ENCODE results near the gene S100PBP. TPM values are rescaled to one million over a fixed set of nuclear protein-coding genes. Genes with fewer than 3 reads are reported as not detected.

The S100PBP gene
- total RNA-seq, 1 donor from 2014 or later = 43.8 TPM

- Mint-ChIP-seq H3K9me3 (no peaks in the 10 kb centered on the region), H3K4me1 (no peaks in the 10 kb centered on the region), H3K36me3 (ENCODE audit: low read depth) (peaks cover 34% of the 10 kb centered on the region), H3K27me3 (no peaks in the 10 kb centered on the region), H3K27ac (no peak overlapping the region), H3K4me3 (no peak overlapping the region)
- no peak for DNase-seq
- intact Hi-C loops (cut with micrococcal nuclease) = no loop called here
Observed at GRCh38 chr1:32863218-32863880, 45.9 kb downstream of the S100PBP start.

GRCh38 chr1:32863881-32864245, 46.4 kb downstream of the S100PBP start:
- Mint-ChIP-seq H3K4me1 (no peaks in the 10 kb centered on the region), H3K4me3 (no peak overlapping the region)

GRCh38 chr1:32864375-32865019, 47.0 kb downstream of the S100PBP start:
- Mint-ChIP-seq H3K27me3 (peaks cover 9% of the 10 kb centered on the region), H3K36me3 (ENCODE audit: low read depth) (peaks cover 31% of the 10 kb centered on the region), H3K4me3 (no peak overlapping the region), H3K4me1 (no peaks in the 10 kb centered on the region), H3K27ac (no peak overlapping the region), H3K9me3 (no peaks in the 10 kb centered on the region)
- no peak for DNase-seq
- intact Hi-C loops (cut with micrococcal nuclease) = loop anchor here (5.0 kb wide), 1 partner anchor 32 kb away; no protein-coding TSS in a partner anchor

More at GRCh38 chr1:32863881-32864245, 46.4 kb downstream of the S100PBP start:
- H3K27me3 Mint-ChIP-seq = peaks cover 2% of the 10 kb centered on the region
- peaks cover 31% of the 10 kb centered on the region for H3K36me3 Mint-ChIP-seq (ENCODE audit: low read depth)
- DNase-seq = no peak
- no peak overlapping the region for H3K27ac Mint-ChIP-seq
- intact Hi-C loops (cut with micrococcal nuclease) = no loop called here
- H3K9me3 Mint-ChIP-seq = no peaks in the 10 kb centered on the region

DNA sequence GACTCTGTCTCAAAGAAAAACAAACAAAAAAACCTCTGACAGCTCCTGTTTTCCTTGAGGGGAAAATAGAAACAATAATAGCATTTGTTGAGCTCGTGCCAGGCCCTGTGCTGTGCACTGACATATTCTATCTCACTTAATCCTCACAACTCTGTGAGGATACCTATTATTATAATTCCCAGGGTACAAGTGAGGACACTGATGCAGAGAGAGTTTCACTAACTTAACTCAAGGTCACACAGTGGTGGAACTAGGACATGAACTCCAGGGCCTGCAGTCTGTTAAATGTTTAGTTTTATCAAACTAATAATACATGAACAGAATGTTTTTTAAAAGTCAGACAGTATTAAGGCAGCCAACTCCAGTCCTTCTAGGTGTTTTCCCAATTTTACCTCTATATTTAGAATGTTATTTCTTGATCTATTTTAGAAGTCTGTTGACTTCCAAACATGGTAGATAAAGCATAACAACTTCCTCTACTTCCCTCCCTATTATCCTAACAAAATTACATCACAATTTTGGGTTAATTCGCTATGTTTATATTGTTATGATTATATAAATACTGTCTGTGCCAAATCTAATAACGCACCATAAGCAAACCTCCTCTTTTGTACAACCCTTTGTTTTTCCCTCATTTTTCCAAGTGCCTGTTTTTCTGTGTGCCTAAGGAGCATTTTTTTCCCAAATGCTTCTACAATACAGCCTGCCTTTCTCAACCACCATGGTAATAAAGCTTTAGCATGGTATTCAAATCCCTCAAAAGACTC, 48.4 kb downstream of the S100PBP start:
- no peak overlapping the region for H3K27ac Mint-ChIP-seq
- intact Hi-C loops (cut with micrococcal nuclease) = loop anchor here (5.0 kb wide), 1 partner anchor 34 kb away; no protein-coding TSS in a partner anchor
- H3K9me3 Mint-ChIP-seq = no peaks in the 10 kb centered on the region
- peaks cover 26% of the 10 kb centered on the region for H3K36me3 Mint-ChIP-seq (ENCODE audit: low read depth)
- peaks cover 2% of the 10 kb centered on the region for H3K4me1 Mint-ChIP-seq
- no peak for DNase-seq
- no peak overlapping the region for H3K4me3 Mint-ChIP-seq
- peaks cover 17% of the 10 kb centered on the region for H3K27me3 Mint-ChIP-seq

- Mint-ChIP-seq H3K4me1 (peaks cover 3% of the 10 kb centered on the region), H3K27ac (no peak overlapping the region), H3K36me3 (ENCODE audit: low read depth) (peaks cover 17% of the 10 kb centered on the region), H3K4me3 (no peak overlapping the region), H3K9me3 (no peaks in the 10 kb centered on the region), H3K27me3 (peaks cover 29% of the 10 kb centered on the region)
- intact Hi-C loops (cut with micrococcal nuclease) = loop anchor here (5.0 kb wide), 1 partner anchor 35 kb away; no protein-coding TSS in a partner anchor
- no peak for DNase-seq
Observed at GRCh38 chr1:32867151-32867550, 49.7 kb downstream of the S100PBP start.

DNA sequence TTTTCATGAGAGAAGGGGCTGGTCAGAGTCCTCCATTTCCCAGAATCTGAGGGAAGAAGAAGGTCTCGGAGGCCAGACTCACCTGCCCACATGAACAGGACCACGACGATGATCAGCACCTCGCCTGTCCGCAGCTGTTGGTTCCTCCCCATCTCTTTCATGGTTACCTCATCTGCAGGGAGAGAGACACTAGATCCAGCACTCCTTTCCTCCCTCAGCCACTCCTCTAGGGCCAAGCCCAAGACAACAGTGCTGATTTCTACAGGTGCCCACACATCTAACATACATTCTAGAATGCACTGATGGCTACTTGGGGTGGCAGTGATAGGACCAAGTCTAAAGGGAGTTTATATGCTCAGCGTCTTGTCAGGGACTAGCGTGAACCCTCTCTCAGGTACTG, 50.2 kb downstream of the S100PBP start:
- intact Hi-C loops (cut with micrococcal nuclease) = loop anchor here (5.0 kb wide), 1 partner anchor 35 kb away; no protein-coding TSS in a partner anchor
- Mint-ChIP-seq H3K36me3 (ENCODE audit: low read depth) (peaks cover 14% of the 10 kb centered on the region), H3K4me1 (peaks cover 3% of the 10 kb centered on the region), H3K4me3 (no peak overlapping the region), H3K27me3 (peaks cover 31% of the 10 kb centered on the region), H3K27ac (no peak overlapping the region), H3K9me3 (no peaks in the 10 kb centered on the region)
- DNase-seq = no peak

- no peak for DNase-seq
- Mint-ChIP-seq H3K27ac (no peak overlapping the region), H3K9me3 (no peaks in the 10 kb centered on the region), H3K4me3 (no peak overlapping the region), H3K27me3 (peaks cover 33% of the 10 kb centered on the region), H3K36me3 (ENCODE audit: low read depth) (peaks cover 11% of the 10 kb centered on the region), H3K4me1 (peaks cover 3% of the 10 kb centered on the region)
- intact Hi-C loops (cut with micrococcal nuclease) = loop anchor here (5.0 kb wide), 1 partner anchor 36 kb away; no protein-coding TSS in a partner anchor
Observed at GRCh38 chr1:32868085-32868484, 50.6 kb downstream of the S100PBP start.

DNA sequence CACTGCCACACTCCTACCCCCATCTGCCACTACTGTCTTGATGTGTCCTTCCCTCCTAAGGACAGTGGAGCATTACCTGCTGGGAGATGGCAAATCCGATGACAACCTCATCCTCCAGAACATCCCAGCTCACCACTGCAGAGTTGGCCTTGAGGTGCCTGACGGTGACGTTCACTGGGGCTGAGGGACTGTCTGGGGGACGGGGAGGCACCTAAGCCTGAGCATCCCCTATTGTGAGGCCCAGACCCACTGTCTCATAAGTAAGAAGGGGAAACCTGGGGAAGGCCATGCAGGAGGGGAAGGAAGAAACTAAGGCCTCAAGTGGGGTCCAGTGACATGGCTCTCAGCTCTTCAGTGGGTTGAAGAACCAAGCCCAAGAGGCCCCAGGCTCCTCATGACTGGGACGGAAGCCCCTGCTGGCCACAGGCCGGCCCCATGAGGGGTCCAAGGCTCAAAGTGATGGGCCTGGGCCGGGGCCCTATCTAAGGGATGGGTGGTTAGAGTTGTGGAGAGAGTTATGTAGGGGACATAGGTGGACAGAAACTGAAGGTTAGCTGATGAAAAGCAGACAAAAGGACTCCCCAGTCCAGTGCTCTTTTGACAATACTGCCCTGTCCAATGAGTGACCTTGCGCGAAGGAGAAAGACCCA, 51.5 kb downstream of the S100PBP start:
- intact Hi-C loops (cut with micrococcal nuclease) = loop anchor here (5.0 kb wide), 1 partner anchor 37 kb away; no protein-coding TSS in a partner anchor
- Mint-ChIP-seq H3K9me3 (no peaks in the 10 kb centered on the region), H3K27ac (no peak overlapping the region), H3K4me1 (peaks cover 3% of the 10 kb centered on the region), H3K4me3 (peak overlapping the region; percentile 68), H3K27me3 (peaks cover 37% of the 10 kb centered on the region), H3K36me3 (ENCODE audit: low read depth) (peaks cover 6% of the 10 kb centered on the region)
- DNase-seq = no peak

DNA sequence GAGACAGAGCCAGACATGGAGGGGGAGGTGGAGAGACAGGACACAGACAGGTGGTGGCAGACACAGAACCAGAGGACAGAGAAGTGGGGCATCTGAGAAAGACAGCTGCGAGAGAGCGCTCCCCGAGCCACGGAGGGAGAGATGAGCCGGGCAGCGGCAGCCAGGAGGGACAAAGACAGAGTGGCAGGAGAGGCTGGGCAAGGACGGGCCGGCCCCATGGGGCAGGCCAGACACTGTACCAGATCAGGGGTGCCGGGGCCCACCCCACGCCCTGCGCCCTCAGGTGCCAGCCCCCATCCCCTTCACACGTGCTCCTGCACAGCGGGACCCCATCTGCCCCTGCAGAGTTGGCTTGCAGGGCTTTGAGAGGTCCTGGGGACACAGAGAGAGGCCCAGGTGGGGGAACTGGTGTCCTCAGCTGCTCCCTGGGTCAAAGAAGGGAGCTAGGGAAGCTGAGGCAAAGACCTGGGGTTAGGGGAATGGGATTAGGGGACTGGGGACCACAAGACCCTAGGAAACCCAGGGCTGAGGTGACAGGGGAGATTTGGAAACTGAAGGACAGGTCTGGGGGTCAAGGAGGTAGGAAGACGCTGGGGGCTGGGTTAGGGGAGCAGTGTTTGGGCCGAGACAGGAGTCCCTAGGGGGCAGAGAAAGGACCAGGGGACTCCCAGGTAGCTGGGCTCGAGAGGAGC, 52.6 kb downstream of the S100PBP start:
- Mint-ChIP-seq H3K4me3 (peak overlapping the region; percentile 68), H3K9me3 (no peaks in the 10 kb centered on the region), H3K4me1 (peaks cover 3% of the 10 kb centered on the region), H3K27ac (no peak overlapping the region), H3K36me3 (ENCODE audit: low read depth) (peaks cover 2% of the 10 kb centered on the region), H3K27me3 (peaks cover 41% of the 10 kb centered on the region)
- no peak for DNase-seq
- intact Hi-C loops (cut with micrococcal nuclease) = loop anchor here (5.0 kb wide), 2 partner anchors 38 to 98 kb away; no protein-coding TSS in a partner anchor

DNA sequence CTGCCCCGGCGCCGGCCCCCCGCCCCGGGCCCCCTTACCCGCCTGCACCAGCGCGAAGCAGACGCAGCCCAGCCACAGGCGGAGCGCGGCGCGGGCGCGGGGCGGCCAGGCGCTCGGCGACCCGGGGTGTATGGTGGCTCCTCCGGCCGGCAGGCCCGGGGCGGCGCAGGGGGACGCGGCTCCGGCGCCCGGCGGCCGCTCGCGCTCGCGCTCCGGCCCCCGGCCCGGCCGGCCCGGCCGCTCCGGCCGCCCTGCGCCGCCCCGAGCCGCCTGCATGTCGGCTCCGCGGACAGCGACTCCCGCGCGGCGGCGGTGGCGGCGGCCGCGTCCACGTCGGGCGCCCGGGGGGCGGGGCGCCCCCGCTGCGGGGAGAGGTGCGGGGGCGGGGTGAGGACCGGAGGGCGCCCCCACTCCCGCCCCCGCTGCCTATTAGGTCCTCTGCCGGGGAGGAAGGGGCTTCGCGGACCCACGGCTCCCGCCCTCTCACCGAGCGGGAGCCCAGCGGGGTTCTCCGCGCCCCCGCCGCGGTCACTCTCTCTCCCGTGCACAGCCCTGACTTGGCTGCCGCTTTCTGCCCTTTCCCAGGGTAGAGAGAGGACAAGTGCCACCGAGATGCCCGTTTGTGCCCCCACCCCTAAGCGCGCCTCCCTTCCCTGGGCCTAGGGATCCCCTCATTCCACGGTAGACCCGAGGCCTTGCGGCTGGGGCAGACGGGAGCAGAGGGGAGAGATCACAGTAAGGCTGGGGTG, 53.3 kb downstream of the S100PBP start, which contains the start of gene FNDC5:
TSS of gene FNDC5 (minus strand) at position 298 of the 749 bp plus-strand sequence.
- intact Hi-C loops (cut with micrococcal nuclease) = loop anchor here (5.0 kb wide), 1 partner anchor 98 kb away; no protein-coding TSS in a partner anchor

DNA sequence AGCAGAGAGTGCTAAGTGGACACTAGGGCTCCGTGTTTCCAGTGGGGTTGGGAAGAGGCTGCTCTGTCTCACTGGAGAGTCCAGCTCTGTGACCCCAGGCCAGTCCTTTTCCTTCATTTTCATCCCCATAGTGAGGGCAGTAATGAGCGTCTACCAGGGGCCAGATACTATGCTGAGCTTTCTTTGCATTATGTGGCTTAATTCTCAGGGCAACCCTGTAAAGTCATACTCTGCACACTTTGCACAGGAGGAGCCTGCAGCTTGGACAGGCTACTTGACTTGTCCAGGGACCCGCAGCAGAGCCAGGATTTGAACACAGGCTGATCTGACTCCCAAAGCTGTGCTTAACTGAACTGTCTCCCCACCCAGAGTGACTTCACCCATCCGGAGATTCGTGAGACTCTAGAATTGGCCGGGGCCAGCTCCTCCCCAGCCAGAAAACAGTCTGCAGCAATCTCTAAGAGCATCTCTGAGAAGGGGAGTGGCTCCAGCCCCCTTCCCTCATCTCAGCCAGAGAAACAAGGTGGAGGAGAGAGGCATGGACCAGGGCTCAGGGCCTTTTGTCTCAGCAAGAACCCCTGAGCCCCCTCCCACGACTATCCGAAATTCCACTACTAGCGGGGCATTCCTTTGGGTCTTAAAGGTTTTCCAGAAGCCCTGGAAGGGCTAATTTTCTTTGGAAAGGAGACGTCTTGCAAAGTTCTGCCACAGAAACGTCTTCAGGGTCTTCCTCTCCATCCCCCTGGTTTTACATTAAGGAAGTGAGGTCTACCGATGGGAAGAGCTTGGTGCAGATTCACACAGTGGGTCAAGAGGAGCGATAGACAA, 54.1 kb downstream of the S100PBP start:
- no peaks in the 10 kb centered on the region for H3K9me3 Mint-ChIP-seq
- DNase-seq = peak; percentile 61
- H3K27ac Mint-ChIP-seq = no peak overlapping the region
- H3K4me1 Mint-ChIP-seq = peaks cover 3% of the 10 kb centered on the region
- peak overlapping the region; percentile 59 for H3K4me3 Mint-ChIP-seq
- no peaks in the 10 kb centered on the region for H3K36me3 Mint-ChIP-seq (ENCODE audit: low read depth)
- H3K27me3 Mint-ChIP-seq = peaks cover 49% of the 10 kb centered on the region
- intact Hi-C loops (cut with micrococcal nuclease) = loop anchor here (1.0 to 5.0 kb wide), 3 partner anchors 99 to 351 kb away; no protein-coding TSS in a partner anchor

More for the DNA sequence above, 53.3 kb downstream of the S100PBP start, which contains the start of gene FNDC5:
- H3K4me1 Mint-ChIP-seq = peaks cover 3% of the 10 kb centered on the region
- peaks cover 2% of the 10 kb centered on the region for H3K36me3 Mint-ChIP-seq (ENCODE audit: low read depth)
- H3K27me3 Mint-ChIP-seq = peaks cover 47% of the 10 kb centered on the region
- no peak within 1 kb of the TSS for H3K27ac Mint-ChIP-seq
- DNase-seq = peak; percentile 58
- H3K4me3 Mint-ChIP-seq = peak within 1 kb of the TSS; percentile 68
- H3K9me3 Mint-ChIP-seq = no peaks in the 10 kb centered on the region

GRCh38 chr1:32872192-32872460, 54.7 kb downstream of the S100PBP start:
- DNase-seq = no peak
- Mint-ChIP-seq H3K4me1 (peaks cover 3% of the 10 kb centered on the region), H3K9me3 (no peaks in the 10 kb centered on the region), H3K4me3 (no peak overlapping the region), H3K27me3 (peaks cover 49% of the 10 kb centered on the region), H3K27ac (no peak overlapping the region), H3K36me3 (ENCODE audit: low read depth) (no peaks in the 10 kb centered on the region)
- intact Hi-C loops (cut with micrococcal nuclease) = loop anchor here (1.0 to 5.0 kb wide), 3 partner anchors 100 to 352 kb away; no protein-coding TSS in a partner anchor
